IMR-90 (cell line): Measurements from ENCODE around the gene SIPA1. TPM values are rescaled to one million over a fixed set of nuclear protein-coding genes. Genes with fewer than 3 reads are reported as not detected.

Experiments
- ATAC-seq: fragments of 200-7000 bp; cut with Tn5 transposase; 2 replicates; pipeline ENCODE4 v1.9.1; 2020; ENCODE audit warnings: low read depth, mild to moderate bottlenecking, moderate library complexity
- BruUV-seq: library from RNA; stranded (reverse); fragments of 400-500 nt; replicated peaks from 2 replicates; lab custom pipeline; 2021; lab: Mats Ljungman, UMichigan
- CTCF ChIA-PET: fragments of 300-600 bp; formaldehyde crosslinking; extraction: SDS; loops from one replicate; lab custom pipeline; 2021; ENCODE audit warnings: antibody characterized with exemption; lab: Yijun Ruan, JAX
- POLR2A ChIA-PET: fragments of 300-600 bp; sonication (Branson Sonifier 250); formaldehyde crosslinking; loops from one replicate; lab custom pipeline; 2022; ENCODE audit warnings: antibody characterized with exemption; ENCODE audit not compliant: unreplicated experiment; lab: Charles Lee
- DNase-seq: peaks from one replicate; pipeline ENCODE4 v3.0.0; 2013
- H2AFZ ChIP-seq: replicated peaks from 2 replicates; pipeline ENCODE3; 2013; ENCODE audit warnings: low read length, mild to moderate bottlenecking; ENCODE audit not compliant: poor library complexity
- H2AK5ac ChIP-seq: 2 replicates; pipeline ENCODE4 v1.6.1; 2013; ENCODE audit warnings: low read depth, low read length, inconsistent platforms
- H2AK9ac ChIP-seq: replicated peaks from 2 replicates; pipeline ENCODE3; 2013; ENCODE audit warnings: mild to moderate bottlenecking, low read depth, low read length, moderate library complexity; ENCODE audit not compliant: poor library complexity
- H2BK120ac ChIP-seq: 2 replicates; pipeline ENCODE4 v1.6.1; 2013; ENCODE audit warnings: low read depth, low read length, inconsistent platforms
- H2BK15ac ChIP-seq: 3 replicates; pipeline ENCODE4 v1.6.1; 2013; ENCODE audit warnings: low read depth, low read length, inconsistent platforms
- H2BK20ac ChIP-seq: 2 replicates; pipeline ENCODE4 v1.6.1; 2013; ENCODE audit warnings: low read depth, mild to moderate bottlenecking, inconsistent platforms, low read length, moderate library complexity
- H2BK5ac ChIP-seq: 2 replicates; pipeline ENCODE4 v1.6.1; 2013; ENCODE audit warnings: mild to moderate bottlenecking, low read depth, low read length, inconsistent platforms; ENCODE audit not compliant: poor library complexity, severe bottlenecking
- H3K14ac ChIP-seq: replicated peaks from 2 replicates; pipeline ENCODE4 v1.6.1; 2013; ENCODE audit warnings: low read depth, low read length, inconsistent platforms
- H3K18ac ChIP-seq: 2 replicates; pipeline ENCODE4 v1.6.1; 2013; ENCODE audit warnings: low read depth, low read length, control low read depth
- H3K23ac ChIP-seq: 2 replicates; pipeline ENCODE4 v1.6.1; 2013; ENCODE audit warnings: low read depth, low read length, inconsistent platforms
- H3K27ac ChIP-seq: 2 replicates; pipeline ENCODE4 v1.5.1; 2013; ENCODE audit warnings: mild to moderate bottlenecking, control low read depth, low read length; ENCODE audit not compliant: insufficient read depth
- H3K27me3 ChIP-seq: 2 replicates; pipeline ENCODE4 v1.6.1; 2013; ENCODE audit warnings: low read length; ENCODE audit not compliant: control insufficient read depth, insufficient read depth
- H3K36me3 ChIP-seq: 2 replicates; pipeline ENCODE4 v1.6.1; 2013; ENCODE audit warnings: low read length, mixed read lengths; ENCODE audit not compliant: control insufficient read depth, insufficient read depth
- H3K4ac ChIP-seq: 2 replicates; pipeline ENCODE4 v1.6.1; 2013; ENCODE audit warnings: low read depth, low read length, inconsistent platforms
- H3K4me1 ChIP-seq: 2 replicates; pipeline ENCODE4 v1.6.1; 2013; ENCODE audit warnings: low read length, mixed read lengths; ENCODE audit not compliant: control insufficient read depth, insufficient read depth
- H3K4me2 ChIP-seq: 2 replicates; pipeline ENCODE4 v1.6.1; 2013; ENCODE audit warnings: low read depth, mild to moderate bottlenecking, control low read depth, low read length, moderate library complexity
- H3K4me3 ChIP-seq: 2 replicates; pipeline ENCODE4 v1.5.1; 2013; ENCODE audit warnings: low read depth, mild to moderate bottlenecking, control low read depth, low read length, moderate library complexity; ENCODE audit not compliant: insufficient read depth
- H3K56ac ChIP-seq: 2 replicates; pipeline ENCODE4 v1.6.1; 2013; ENCODE audit warnings: low read length, inconsistent platforms; ENCODE audit not compliant: insufficient read depth; ENCODE audit errors: extremely low read depth
- H3K79me1 ChIP-seq, 2 experiments: 2 replicates each; pipeline ENCODE4 v1.6.1; 2013; ENCODE audit warnings: low read length in 2 of 2, inconsistent platforms in 1 of 2, low read depth in 1 of 2
- H3K9ac ChIP-seq: 2 replicates; pipeline ENCODE4 v1.6.1; 2013; ENCODE audit warnings: low read depth, low read length, control low read depth
- H3K9me1 ChIP-seq: 2 replicates; pipeline ENCODE4 v1.6.1; 2013; ENCODE audit warnings: low read length, inconsistent platforms; ENCODE audit not compliant: insufficient read depth
- H3K9me3 ChIP-seq: 2 replicates; pipeline ENCODE4 v1.6.1; 2013; ENCODE audit warnings: low read length; ENCODE audit not compliant: control insufficient read depth, insufficient read depth
- H4K20me1 ChIP-seq: 2 replicates; pipeline ENCODE4 v1.6.1; 2013; ENCODE audit warnings: low read length, inconsistent platforms; ENCODE audit not compliant: insufficient read depth
- H4K5ac ChIP-seq: 2 replicates; pipeline ENCODE4 v1.6.1; 2013; ENCODE audit warnings: mild to moderate bottlenecking, low read depth, low read length, control low read depth
- H4K8ac ChIP-seq, 2 experiments: 2 replicates each; pipeline ENCODE4 v1.6.1; 2013; ENCODE audit warnings: low read depth in 2 of 2, low read length in 2 of 2, control low read depth in 1 of 2, inconsistent platforms in 1 of 2
- H4K91ac ChIP-seq: 2 replicates; pipeline ENCODE4 v1.6.1; 2013; ENCODE audit warnings: low read depth, low read length, inconsistent platforms; ENCODE audit not compliant: insufficient read depth
- BHLHE40 ChIP-seq: fragments of 150-350 bp; IDR thresholded peaks from 2 replicates; pipeline ENCODE4 v1.6.1; 2016; ENCODE audit warnings: mild to moderate bottlenecking, low read depth, low read length
- CEBPB ChIP-seq: IDR thresholded peaks from 2 replicates; pipeline ENCODE4 v1.6.1; 2012; ENCODE audit warnings: low read depth, low read length, improper control_type of control experiment
- CHD1 ChIP-seq: IDR thresholded peaks from 2 replicates; pipeline ENCODE4 v1.6.1; 2012; ENCODE audit warnings: low read depth, low read length, improper control_type of control experiment
- MAZ ChIP-seq: IDR thresholded peaks from 2 replicates; pipeline ENCODE4 v1.6.1; 2012; ENCODE audit warnings: low read depth, mild to moderate bottlenecking, low read length, improper control_type of control experiment, moderate library complexity, borderline replicate concordance
- MXI1 ChIP-seq: IDR thresholded peaks from 2 replicates; pipeline ENCODE4 v1.6.1; 2012; ENCODE audit warnings: low read depth, mild to moderate bottlenecking, low read length, moderate library complexity, borderline replicate concordance
- POLR2A ChIP-seq: IDR thresholded peaks from 2 replicates; pipeline ENCODE4 v1.6.1; 2012; ENCODE audit warnings: mild to moderate bottlenecking, low read depth, low read length
- RCOR1 ChIP-seq: IDR thresholded peaks from 2 replicates; pipeline ENCODE4 v1.6.1; 2012; ENCODE audit warnings: mild to moderate bottlenecking, low read length, improper control_type of control experiment; ENCODE audit not compliant: insufficient replicate concordance
- RFX5 ChIP-seq: IDR thresholded peaks from 2 replicates; pipeline ENCODE4 v1.8.0; 2012; ENCODE audit warnings: low read depth, mild to moderate bottlenecking, low read length, moderate library complexity
- SMC3 ChIP-seq: fragments of 150-350 bp; IDR thresholded peaks from 2 replicates; pipeline ENCODE4 v1.6.1; 2016; ENCODE audit warnings: low read depth, mild to moderate bottlenecking, antibody characterized with exemption, low read length, moderate library complexity
- WGBS, 2 experiments: methylation state at CpG; one replicate each; pipeline versions ENCODE4 v1.1.5 to v1.1.7; 2013; ENCODE audit warnings: missing lambda C conversion rate in 2 of 2; ENCODE audit not compliant: insufficient read length in 1 of 2; ENCODE audit errors: extremely low coverage in 2 of 2; 5-methylcytosine and 5-hydroxymethylcytosine counted together
- dilution Hi-C: fragments of 300-500 bp; cut with HindIII; formaldehyde crosslinking; loops from one replicate; pipeline ENCODE4 v1.14.3; 2018; ENCODE audit warnings: low sequenced_read_pairs; ENCODE audit not compliant: unreplicated experiment
- in situ Hi-C: fragments of 300-500 bp; cut with MboI; formaldehyde crosslinking; loops from 3 replicates; pipeline ENCODE4 v1.14.3; 2019; ENCODE audit warnings: low sequenced_read_pairs, inconsistent platforms, mixed read lengths
- intact Hi-C: fragments of 100-400 bp; cut with micrococcal nuclease; formaldehyde crosslinking; loops from 2 replicates; pipeline ENCODE4 v1.10.0; 2022
- polyA plus RNA-seq, 3 experiments: library from polyadenylated mRNA; depleted of rRNA; stranded (reverse); fragments of >200 nt; gene quantifications; 2 replicates each; pipeline ENCODE4 v1.2.3, GENCODE V29; 2012; ENCODE audit warnings: low replicate concordance in 1 of 3
- total RNA-seq: library from RNA; depleted of rRNA; stranded (reverse); fragments of >200 nt; gene quantifications from 2 replicates; pipeline ENCODE4 v1.2.3, GENCODE V29; 2012
- TF ChIP-seq, protein P1 (sequence below): conservative IDR thresholded peaks from 2 replicates; pipeline ENCODE4 v1.5.1; 2012; ENCODE audit warnings: mild to moderate bottlenecking, low read depth, low read length, improper control_type of control experiment

The SIPA1 gene
- total and polyA plus RNA-seq, 2 of the 4 experiments (the other 2 are of a cell fraction): 10.6 to 39.7 TPM

- POLR2A ChIA-PET: interaction anchor here (0.5 to 0.7 kb wide), 3 partner anchors 15 to 290 kb away, joined by 3 to 10 read pairs (median 8); no protein-coding TSS in a partner anchor
These were observed 30.9 kb upstream of the SIPA1 start for GRCh38 chr11:65606876-65607613.

More at GRCh38 chr11:65606876-65607613, 30.9 kb upstream of the SIPA1 start:
- CTCF ChIA-PET: interaction anchor here (1.0 kb wide), 1 partner anchor 13 kb away, joined by 3 read pairs; no protein-coding TSS in a partner anchor
- Histone ChIP-seq H3K4me1 (peaks cover 9% of the 10 kb centered on the region), H2BK15ac (no peak overlapping the region), H3K23ac (no peak overlapping the region), H2BK120ac (no peak overlapping the region), H3K27me3 (no peaks in the 10 kb centered on the region), H3K4ac (no peak overlapping the region), H4K91ac (no peak overlapping the region), H3K27ac (no peak overlapping the region), H3K36me3 (peaks cover 41% of the 10 kb centered on the region), H3K9me1 (0 out of 2 replicates have a peak, but pooled peaks cover 5% of the 10 kb centered on the region), H3K79me1 (peaks cover 13 to 58% of the 10 kb centered on the region in 2 experiments), H2BK5ac (no peak overlapping the region), H2AK9ac (peak overlapping the region; percentile 73), H4K8ac (no peak overlapping the region; a peak in 1 of 4 replicates), H2AFZ (peak overlapping the region; percentile 61), H3K9ac (no peak overlapping the region), H4K20me1 (peaks cover 39% of the 10 kb centered on the region), H3K14ac (no peak overlapping the region), H2AK5ac (peak overlapping the region; percentile 33; the same call in 1 of the 2 replicates), H3K4me2 (peak overlapping the region; percentile 74), H3K4me3 (peak overlapping the region; percentile 20; the same call in 1 of the 2 replicates), H3K18ac (no peak overlapping the region), H2BK20ac (no peak overlapping the region), H4K5ac (no peak overlapping the region), H3K56ac (no peak overlapping the region), H3K9me3 (no peaks in the 10 kb centered on the region)
- in situ Hi-C loops (no loop called here), intact Hi-C loops (loop anchor here (5.0 kb wide), 1 partner anchor 35 kb away; the partner anchor contains the start of genes FAM89B and ZNRD2), dilution Hi-C loops (no loop called here)
- BruUV-seq: no TSS peak
- TF ChIP-seq MAZ (no peak), CEBPB (no peak), CHD1 (no peak), RFX5 (no peak), POLR2A (no peak), RCOR1 (no peak), SMC3 (no peak), MXI1 (peak; percentile 99), BHLHE40 (peak; percentile 93)
- TF ChIP-seq, protein P1, sequence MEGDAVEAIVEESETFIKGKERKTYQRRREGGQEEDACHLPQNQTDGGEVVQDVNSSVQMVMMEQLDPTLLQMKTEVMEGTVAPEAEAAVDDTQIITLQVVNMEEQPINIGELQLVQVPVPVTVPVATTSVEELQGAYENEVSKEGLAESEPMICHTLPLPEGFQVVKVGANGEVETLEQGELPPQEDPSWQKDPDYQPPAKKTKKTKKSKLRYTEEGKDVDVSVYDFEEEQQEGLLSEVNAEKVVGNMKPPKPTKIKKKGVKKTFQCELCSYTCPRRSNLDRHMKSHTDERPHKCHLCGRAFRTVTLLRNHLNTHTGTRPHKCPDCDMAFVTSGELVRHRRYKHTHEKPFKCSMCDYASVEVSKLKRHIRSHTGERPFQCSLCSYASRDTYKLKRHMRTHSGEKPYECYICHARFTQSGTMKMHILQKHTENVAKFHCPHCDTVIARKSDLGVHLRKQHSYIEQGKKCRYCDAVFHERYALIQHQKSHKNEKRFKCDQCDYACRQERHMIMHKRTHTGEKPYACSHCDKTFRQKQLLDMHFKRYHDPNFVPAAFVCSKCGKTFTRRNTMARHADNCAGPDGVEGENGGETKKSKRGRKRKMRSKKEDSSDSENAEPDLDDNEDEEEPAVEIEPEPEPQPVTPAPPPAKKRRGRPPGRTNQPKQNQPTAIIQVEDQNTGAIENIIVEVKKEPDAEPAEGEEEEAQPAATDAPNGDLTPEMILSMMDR: no peak
- DNase-seq (peak; percentile 93), ATAC-seq (peak; percentile 100)
- WGBS, 2 experiments: 8% methylated on average over 48 of the region's 67 CpGs; no CpG with 5 or more reads in 1 of the 2 experiments
